CD4-positive, alpha-beta T cell treated with Interleukin-4 for 4 hours (primary cell): ENCODE results near the gene KCNQ2.

ENCODE experiments used
- DNase-seq: peaks from one replicate; pipeline ENCODE4 v3.0.0-alpha.2; 2020

KCNQ2 gene

GRCh38 chr20:63469713-63470101 is 2.7 kb downstream of the KCNQ2 start:
- no peak for DNase-seq

- DNase-seq: no peak
Measured at GRCh38 chr20:63469019-63469712, 3.3 kb downstream of the KCNQ2 start.

GRCh38 chr20:63468421-63468820 is 4.0 kb downstream of the KCNQ2 start:
- DNase-seq: no peak

DNA sequence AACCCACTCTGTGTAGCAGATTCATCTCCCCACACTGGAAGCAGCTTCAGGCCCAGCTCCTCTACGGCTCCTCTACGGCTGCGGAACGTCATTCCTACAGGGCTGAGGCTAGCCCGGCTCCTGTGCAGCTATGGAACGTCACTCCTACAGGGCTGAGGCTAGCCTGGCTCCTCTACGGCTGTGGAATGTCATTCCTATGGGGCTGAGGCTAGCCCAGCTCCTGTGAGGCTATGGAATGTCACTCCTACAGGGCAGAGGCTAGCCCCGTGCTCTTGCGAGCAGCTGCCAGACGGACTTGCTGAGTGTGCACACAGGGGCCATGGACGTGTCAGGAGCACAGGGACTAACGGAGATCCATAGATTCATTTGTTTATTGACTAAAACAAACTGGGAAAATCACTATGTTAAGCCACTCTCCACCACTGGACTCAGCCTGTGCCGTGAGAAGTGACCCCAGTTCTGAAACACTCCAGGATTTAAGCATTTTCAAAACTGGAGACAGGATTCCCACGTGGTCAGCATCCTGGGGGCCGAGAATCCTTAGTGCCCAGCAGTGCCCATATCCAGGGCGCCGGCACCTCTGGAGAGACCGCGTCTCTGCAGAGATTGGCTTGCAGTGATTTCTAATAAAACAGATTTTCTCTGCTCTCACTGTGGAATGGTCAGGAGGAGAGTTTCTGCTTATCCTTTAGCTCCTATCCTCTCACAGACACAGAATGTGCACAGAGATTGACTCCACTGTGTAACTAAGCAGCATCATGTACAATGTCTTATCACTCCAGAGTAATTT is 5.0 kb downstream of the KCNQ2 start:
- DNase-seq: no peak

DNA sequence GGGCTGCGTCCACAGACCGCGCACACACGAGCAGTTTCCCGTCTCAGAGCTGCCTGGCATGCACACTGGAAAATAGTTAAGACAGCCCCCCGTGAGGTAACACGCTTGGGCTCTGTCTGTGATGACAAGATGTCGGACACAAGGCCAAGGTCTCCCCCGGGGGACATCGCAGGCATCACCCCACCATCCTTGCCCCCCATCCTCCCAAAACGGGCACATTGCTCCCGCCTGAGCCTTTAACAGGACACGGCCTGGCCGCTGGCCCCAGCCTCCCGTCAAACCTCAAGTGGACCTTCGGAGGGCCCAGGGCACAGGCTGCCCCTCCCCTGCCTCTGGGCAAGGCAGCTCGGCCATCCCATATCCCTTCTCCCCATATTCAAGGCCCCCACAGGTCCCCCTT is 5.6 kb downstream of the KCNQ2 start:
- no peak for DNase-seq

- no peak for DNase-seq
Measured at GRCh38 chr20:63466250-63466825, 6.1 kb downstream of the KCNQ2 start.

- no peak for DNase-seq
Measured at GRCh38 chr20:63465380-63466249, 6.8 kb downstream of the KCNQ2 start.

- DNase-seq: no peak
Measured at GRCh38 chr20:63464289-63464635, 8.2 kb downstream of the KCNQ2 start.

DNA sequence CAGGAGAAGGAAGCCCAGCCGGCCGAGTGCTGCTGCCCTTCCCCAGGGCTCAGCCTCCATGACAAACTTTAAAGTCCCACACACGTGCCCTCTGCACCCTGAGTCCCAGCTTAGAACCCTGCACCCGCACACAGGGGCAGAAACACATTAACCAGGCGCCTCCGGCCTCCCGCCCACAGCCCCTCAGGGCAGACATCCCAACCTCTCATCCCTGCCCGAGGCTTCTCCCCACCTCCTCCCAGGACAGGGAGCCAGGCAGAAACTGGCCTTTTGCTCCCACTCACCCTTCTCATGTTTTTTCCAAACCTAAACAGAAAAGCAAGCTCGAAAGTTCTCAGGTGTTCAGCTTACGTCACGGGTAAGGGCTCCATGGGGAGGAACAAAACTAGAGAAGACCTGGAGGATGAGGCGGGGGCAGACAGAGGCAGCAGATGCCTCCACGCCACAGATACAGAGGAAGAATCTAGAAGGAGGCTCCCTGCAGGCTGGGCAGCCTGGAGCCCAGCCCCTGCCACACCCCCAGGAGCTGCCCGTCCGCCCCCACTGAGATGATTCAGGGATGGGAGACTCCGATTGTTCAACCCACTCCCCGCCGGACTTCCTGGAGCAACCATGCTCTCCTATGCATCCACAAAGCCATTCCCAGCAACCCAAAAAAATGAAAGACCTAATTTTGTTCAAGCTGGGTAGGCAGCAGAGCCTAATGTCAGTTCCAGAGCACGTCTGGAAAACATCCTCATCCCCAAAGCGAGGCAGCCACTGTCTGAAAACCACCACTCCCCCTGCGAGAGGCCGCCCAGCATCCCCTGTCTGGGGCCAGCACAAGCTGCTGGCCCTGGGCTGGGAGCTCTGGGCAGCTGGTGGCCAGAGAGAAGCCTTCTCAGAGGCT is 8.8 kb downstream of the KCNQ2 start:
- DNase-seq: no peak

GRCh38 chr20:63462244-63462643 is 10.2 kb downstream of the KCNQ2 start:
- DNase-seq: no peak

- DNase-seq: no peak
Measured at GRCh38 chr20:63461104-63461763, 11.2 kb downstream of the KCNQ2 start.

DNA sequence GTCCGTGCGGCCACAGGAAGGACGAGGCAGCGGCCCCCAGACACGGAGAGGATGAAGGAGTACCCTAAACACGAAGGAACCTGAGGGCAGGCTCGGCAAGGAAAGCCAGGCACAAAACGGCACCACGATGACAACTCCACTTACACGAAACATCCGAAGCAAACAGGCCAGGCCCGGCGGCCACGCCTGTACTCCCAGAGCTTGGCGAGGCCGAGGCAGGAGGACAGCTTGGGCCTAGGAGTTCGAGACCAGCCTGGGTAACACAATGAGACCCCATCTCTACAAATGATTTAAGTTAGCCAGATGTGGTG is 13.4 kb downstream of the KCNQ2 start:
- DNase-seq: no peak

DNA sequence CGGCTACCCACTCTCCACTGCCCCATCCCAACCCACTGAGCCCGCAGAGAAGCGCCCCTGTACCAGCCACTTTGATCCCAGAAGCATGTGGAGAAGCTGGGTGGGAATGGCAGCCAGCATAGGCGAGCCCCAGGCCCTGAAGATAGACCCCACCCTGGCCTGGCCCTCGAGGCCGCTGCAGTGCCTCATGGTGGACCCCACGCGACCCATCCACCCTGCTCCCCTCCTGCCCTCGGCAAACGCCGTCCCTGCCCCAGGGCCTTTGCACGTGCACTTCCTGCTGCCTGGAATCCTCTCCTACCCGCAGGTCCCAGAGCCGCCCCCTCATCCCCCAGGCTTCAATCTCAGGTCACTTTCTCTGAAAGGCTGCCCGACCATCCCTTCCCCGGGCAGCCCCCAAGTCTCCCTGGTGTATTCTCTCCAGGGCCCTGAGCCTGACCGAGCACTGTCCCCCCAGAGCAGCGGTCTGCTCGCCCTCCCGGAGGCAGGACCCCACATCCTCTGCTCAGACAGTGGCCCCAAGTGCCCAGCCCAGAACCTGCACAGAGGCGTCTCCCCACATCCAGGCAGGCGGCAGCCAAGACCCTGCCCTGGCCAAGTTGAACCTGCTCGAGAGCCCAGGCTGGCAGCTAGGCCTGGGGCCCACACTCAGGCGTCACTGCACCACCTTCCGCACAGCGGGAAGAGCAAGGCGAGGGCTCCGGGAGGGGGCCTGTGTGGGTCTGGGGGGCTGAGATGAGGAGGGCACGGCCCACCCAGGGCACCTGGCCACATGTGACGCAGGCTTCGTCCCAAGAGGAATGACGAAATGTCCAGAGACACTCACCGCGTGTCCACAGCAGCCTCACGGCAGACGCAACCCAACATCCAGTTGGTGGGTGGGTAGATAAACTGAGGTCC is 14.0 kb downstream of the KCNQ2 start:
- no peak for DNase-seq

GRCh38 chr20:63457737-63458136 is 14.7 kb downstream of the KCNQ2 start:
- DNase-seq: no peak

GRCh38 chr20:63456429-63457284 is 15.8 kb downstream of the KCNQ2 start:
- DNase-seq: no peak

GRCh38 chr20:63455568-63455859 is 16.9 kb downstream of the KCNQ2 start:
- DNase-seq: no peak

GRCh38 chr20:63454731-63455567 is 17.5 kb downstream of the KCNQ2 start:
- no peak for DNase-seq

DNA sequence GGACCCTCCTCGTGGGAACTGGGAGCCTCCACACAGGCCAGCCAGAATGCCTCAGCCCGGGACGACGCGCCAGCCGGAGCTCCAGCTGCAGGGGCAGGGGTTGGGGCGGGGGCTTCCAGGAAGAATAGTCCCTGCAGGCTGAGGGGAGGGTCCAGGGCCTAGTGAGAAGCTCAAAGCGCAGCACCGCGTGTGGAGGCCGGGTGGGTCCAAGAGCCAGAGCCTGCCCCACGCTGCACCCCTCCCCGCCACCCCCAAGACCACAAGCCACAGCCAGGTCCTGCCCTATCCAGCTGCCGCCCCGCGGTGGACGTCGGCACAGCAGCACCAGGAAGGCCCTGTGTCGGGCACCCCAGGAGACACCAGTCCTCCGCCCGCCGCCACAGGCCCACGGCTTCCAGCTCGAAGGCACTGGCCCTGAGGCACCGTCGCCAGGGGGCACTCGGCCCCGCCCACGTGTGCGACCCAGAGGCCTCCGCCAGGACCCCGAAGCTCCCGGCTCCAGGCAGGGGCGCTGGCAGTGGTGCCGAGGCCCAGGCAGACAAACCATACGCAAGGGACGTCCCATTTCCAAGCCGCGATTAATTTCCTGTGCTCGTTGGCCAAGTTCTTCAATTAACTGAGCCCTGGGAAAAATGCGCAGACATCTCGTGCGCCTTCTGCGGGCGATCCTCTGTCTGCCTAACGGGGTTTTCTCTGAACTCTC is 19.5 kb downstream of the KCNQ2 start:
- no peak for DNase-seq
